Fibroblast of mammary gland (primary cell): Measurements from ENCODE around the gene ZNF566.

Source experiments
- DNase-seq: peaks from one replicate; pipeline ENCODE4 v3.0.0-alpha.2; 2010; ENCODE audit warnings: low read depth
- H3K4me3 ChIP-seq: 2 replicates; pipeline ENCODE4 v1.5.1; 2011; ENCODE audit warnings: low read depth, mild to moderate bottlenecking, low read length, moderate library complexity; ENCODE audit not compliant: control insufficient read depth
- CTCF ChIP-seq: conservative IDR thresholded peaks from 2 replicates; pipeline ENCODE4 v1.5.1; 2011; ENCODE audit warnings: low read depth, low read length, inconsistent platforms; ENCODE audit not compliant: control insufficient read depth, insufficient read depth

ZNF566 gene

GRCh38 chr19:36489118-36489919 is at the start of gene ZNF566:
Gene ZNF566, minus strand, starts transcription at chr19:36489561. Its CDS starts 13,004 bp downstream, at chr19:36476557.
- no peak for TF ChIP-seq CTCF
- H3K4me3 ChIP-seq: peak within 1 kb of the TSS; percentile 87
- DNase-seq: peak; percentile 96

GRCh38 chr19:36528921-36529518 is 39.7 kb upstream of the ZNF566 start:
- TF ChIP-seq CTCF: no peak
- peak overlapping the region; percentile 64 for H3K4me3 ChIP-seq
- no peak for DNase-seq

- peak within 1 kb of the TSS; percentile 64 for H3K4me3 ChIP-seq
- no peak for TF ChIP-seq CTCF
- peak; percentile 98 for DNase-seq
Observed at GRCh38 chr19:36528194-36528920, 39.0 kb upstream of the ZNF566 start, which contains the start of gene ZNF260. Gene ZNF260, minus strand, starts transcription at chr19:36528271. Its CDS starts 13,033 bp downstream, at chr19:36515238.

- no peak for TF ChIP-seq CTCF
- no peak for DNase-seq
- peak overlapping the region; percentile 64 for H3K4me3 ChIP-seq
Observed at GRCh38 chr19:36527873-36528193, 38.5 kb upstream of the ZNF566 start.

DNA sequence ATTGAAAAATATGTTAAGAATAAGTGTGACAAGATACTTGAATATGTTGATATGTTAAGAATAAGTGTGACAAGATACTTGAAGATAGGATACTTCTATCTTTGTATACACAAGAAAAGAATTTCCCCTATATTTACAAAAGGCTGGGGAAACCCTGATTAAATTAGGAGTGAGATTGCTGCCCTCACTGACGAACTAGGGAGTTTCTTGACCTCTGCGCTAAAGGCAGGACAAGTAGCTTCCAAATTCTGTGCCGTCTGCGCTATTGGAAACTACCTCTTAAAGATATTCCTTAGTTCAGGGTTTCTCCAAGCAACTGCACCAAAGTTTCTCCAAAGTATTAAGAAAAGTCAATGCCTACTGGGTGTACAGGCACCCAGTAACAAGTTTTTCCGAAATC is 38.0 kb upstream of the ZNF566 start:
- no peak for TF ChIP-seq CTCF
- peak overlapping the region; percentile 64 for H3K4me3 ChIP-seq
- peak; percentile 15 for DNase-seq

DNA sequence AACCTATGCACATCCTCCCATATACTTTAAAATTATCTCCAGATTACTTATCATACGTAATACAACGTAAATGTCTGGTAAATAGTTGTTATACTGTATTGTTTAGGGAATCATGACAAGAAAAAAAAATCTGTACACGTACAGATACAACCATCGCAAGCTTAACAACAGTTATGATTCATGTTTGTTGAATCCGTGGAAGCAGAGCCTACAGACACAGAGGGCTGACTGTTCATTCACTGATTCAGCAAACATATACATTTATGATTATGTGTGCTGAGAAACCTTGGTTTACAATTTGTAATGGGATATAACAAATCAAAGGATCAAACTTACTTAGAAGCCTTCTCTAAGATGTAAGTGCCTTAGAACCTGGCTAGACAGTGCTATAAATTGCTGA is 37.2 kb upstream of the ZNF566 start:
- H3K4me3 ChIP-seq: no peak overlapping the region
- no peak for TF ChIP-seq CTCF
- DNase-seq: no peak
